DOHH2 (cell line): ENCODE measurements around the gene ZNF268.

Experiments
- H3F3A ChIP-seq: fragments of 200-600 bp; sonication (generic), shearing (Covaris generic); 2 replicates; pipeline ENCODE4 v1.6.0; 2016; ENCODE audit warnings: antibody characterized with exemption, mild to moderate bottlenecking; ENCODE audit not compliant: control insufficient read depth, insufficient read depth
- H3K27ac ChIP-seq: fragments of 200-600 bp; sonication (generic); 2 replicates; pipeline ENCODE4 v1.5.1; 2014; ENCODE audit warnings: low read depth, mild to moderate bottlenecking, low read length, moderate library complexity
- H3K27me3 ChIP-seq: fragments of 200-600 bp; sonication (generic); 2 replicates; pipeline ENCODE4 v1.6.1; 2014; ENCODE audit warnings: mild to moderate bottlenecking, low read length, mixed read lengths; ENCODE audit not compliant: control insufficient read depth
- H3K36me3 ChIP-seq: fragments of 200-600 bp; sonication (generic); 2 replicates; pipeline ENCODE4 v1.6.1; 2014; ENCODE audit warnings: mild to moderate bottlenecking, low read length, moderate library complexity, mixed read lengths; ENCODE audit not compliant: control insufficient read depth
- H3K4me1 ChIP-seq: fragments of 200-600 bp; sonication (generic); 2 replicates; pipeline ENCODE4 v1.6.1; 2014; ENCODE audit warnings: mild to moderate bottlenecking, low read length, mixed read lengths; ENCODE audit not compliant: control insufficient read depth
- H3K4me2 ChIP-seq: fragments of 200-600 bp; sonication (generic); 2 replicates; pipeline ENCODE4 v1.6.0; 2014; ENCODE audit warnings: mild to moderate bottlenecking, low read length, moderate library complexity
- H3K4me3 ChIP-seq: fragments of 200-600 bp; sonication (generic); 2 replicates; pipeline ENCODE4 v1.5.1; 2014; ENCODE audit warnings: mild to moderate bottlenecking, low read length, mixed read lengths
- H3K79me2 ChIP-seq: fragments of 200-600 bp; sonication (generic); 2 replicates; pipeline ENCODE4 v1.6.1; 2014; ENCODE audit warnings: mild to moderate bottlenecking, low read length, mixed read lengths; ENCODE audit not compliant: control insufficient read depth
- H3K9me2 ChIP-seq: fragments of 200-600 bp; sonication (generic); replicated peaks from 2 replicates; pipeline ENCODE4 v1.6.1; 2014; ENCODE audit warnings: mild to moderate bottlenecking, low read length, mixed read lengths; ENCODE audit not compliant: control insufficient read depth
- H3K9me3 ChIP-seq: fragments of 200-600 bp; sonication (generic); 2 replicates; pipeline ENCODE4 v1.6.1; 2014; ENCODE audit warnings: antibody characterized with exemption, low read length, mixed read lengths; ENCODE audit not compliant: control insufficient read depth, insufficient read depth
- H4K20me1 ChIP-seq: fragments of 200-600 bp; sonication (generic); 2 replicates; pipeline ENCODE4 v1.6.0; 2014; ENCODE audit warnings: low read depth, mild to moderate bottlenecking, antibody characterized with exemption, low read length, moderate library complexity; ENCODE audit not compliant: control insufficient read depth, insufficient read depth
- EZH2phosphoT487 ChIP-seq: fragments of 200-600 bp; sonication (generic); IDR thresholded peaks from 2 replicates; pipeline ENCODE4 v1.6.1; 2017; ENCODE audit warnings: borderline replicate concordance, mild to moderate bottlenecking, antibody characterized with exemption, low read length, moderate library complexity, mixed read lengths
- TF ChIP-seq, protein P1 (sequence below): fragments of 200-600 bp; sonication (generic); IDR thresholded peaks from one replicate; pipeline ENCODE4 v1.5.1; 2014; ENCODE audit warnings: antibody characterized with exemption, mild to moderate bottlenecking, low read depth, low read length; ENCODE audit not compliant: poor library complexity, severe bottlenecking

The ZNF268 gene

DNA sequence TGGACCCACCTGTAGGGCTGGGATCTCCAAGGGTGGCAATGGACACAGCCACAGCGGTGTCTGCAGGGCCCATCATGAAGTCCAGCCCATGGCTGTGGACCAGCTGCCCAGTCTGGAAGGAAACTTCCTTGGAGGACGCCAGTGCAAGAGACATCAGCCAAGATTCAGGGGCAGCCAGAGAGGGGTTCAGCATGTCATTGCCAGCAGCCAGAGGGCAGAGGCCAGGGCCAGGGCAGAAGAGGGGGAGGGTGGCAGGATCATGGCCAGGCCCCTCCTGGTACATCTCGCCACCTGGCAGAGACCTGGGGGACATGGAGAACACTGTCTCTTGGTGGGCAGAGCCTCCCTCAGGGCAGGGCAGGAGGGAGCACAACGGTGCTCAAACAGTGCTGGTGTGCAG, 44.2 kb downstream of the ZNF268 start:
- no peaks in the 10 kb centered on the region for H3K4me1 ChIP-seq
- H4K20me1 ChIP-seq, result no peaks in the 10 kb centered on the region
- no peak overlapping the region for H3K4me3 ChIP-seq
- H3K9me2 ChIP-seq, result no peaks in the 10 kb centered on the region
- H3K27me3 ChIP-seq, result no peaks in the 10 kb centered on the region
- no peak overlapping the region for H3K4me2 ChIP-seq
- H3K9me3 ChIP-seq, result peaks cover 29% of the 10 kb centered on the region; the same call in 1 of the 2 replicates
- H3F3A ChIP-seq, result no peaks in the 10 kb centered on the region
- no peak overlapping the region for H3K27ac ChIP-seq
- no peaks in the 10 kb centered on the region for H3K36me3 ChIP-seq
- H3K79me2 ChIP-seq, result no peaks in the 10 kb centered on the region
- TF ChIP-seq, protein P1, sequence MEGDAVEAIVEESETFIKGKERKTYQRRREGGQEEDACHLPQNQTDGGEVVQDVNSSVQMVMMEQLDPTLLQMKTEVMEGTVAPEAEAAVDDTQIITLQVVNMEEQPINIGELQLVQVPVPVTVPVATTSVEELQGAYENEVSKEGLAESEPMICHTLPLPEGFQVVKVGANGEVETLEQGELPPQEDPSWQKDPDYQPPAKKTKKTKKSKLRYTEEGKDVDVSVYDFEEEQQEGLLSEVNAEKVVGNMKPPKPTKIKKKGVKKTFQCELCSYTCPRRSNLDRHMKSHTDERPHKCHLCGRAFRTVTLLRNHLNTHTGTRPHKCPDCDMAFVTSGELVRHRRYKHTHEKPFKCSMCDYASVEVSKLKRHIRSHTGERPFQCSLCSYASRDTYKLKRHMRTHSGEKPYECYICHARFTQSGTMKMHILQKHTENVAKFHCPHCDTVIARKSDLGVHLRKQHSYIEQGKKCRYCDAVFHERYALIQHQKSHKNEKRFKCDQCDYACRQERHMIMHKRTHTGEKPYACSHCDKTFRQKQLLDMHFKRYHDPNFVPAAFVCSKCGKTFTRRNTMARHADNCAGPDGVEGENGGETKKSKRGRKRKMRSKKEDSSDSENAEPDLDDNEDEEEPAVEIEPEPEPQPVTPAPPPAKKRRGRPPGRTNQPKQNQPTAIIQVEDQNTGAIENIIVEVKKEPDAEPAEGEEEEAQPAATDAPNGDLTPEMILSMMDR, result no peak

DNA sequence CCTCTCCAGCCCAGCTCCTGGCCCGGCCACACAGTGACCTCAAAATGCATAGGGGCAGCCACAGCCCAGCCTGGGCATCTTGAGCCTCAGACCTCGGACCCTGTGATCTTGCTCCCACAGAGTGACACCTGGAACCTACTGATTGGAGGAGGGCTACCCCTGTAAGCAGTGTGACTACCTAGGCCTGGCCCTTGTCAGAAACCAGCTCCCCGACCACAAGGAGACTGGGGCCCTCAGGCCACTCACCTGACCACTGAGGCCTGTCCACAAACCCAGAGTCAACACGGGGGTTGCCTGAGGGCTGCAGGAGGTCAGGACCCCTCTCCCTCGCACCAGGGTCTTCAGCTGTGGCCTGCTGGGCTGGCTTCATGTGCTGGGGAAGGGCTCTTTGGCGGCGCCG, 45.4 kb downstream of the ZNF268 start:
- Histone ChIP-seq H3K9me2 (no peaks in the 10 kb centered on the region), H4K20me1 (no peaks in the 10 kb centered on the region), H3K27me3 (no peaks in the 10 kb centered on the region), H3K79me2 (no peaks in the 10 kb centered on the region), H3F3A (no peaks in the 10 kb centered on the region), H3K27ac (no peak overlapping the region), H3K9me3 (peaks cover 30% of the 10 kb centered on the region; the same call in 1 of the 2 replicates), H3K4me1 (no peaks in the 10 kb centered on the region), H3K4me3 (no peak overlapping the region), H3K4me2 (no peak overlapping the region), H3K36me3 (no peaks in the 10 kb centered on the region)
- TF ChIP-seq, protein P1, result no peak
- no peak for TF ChIP-seq EZH2phosphoT487

DNA sequence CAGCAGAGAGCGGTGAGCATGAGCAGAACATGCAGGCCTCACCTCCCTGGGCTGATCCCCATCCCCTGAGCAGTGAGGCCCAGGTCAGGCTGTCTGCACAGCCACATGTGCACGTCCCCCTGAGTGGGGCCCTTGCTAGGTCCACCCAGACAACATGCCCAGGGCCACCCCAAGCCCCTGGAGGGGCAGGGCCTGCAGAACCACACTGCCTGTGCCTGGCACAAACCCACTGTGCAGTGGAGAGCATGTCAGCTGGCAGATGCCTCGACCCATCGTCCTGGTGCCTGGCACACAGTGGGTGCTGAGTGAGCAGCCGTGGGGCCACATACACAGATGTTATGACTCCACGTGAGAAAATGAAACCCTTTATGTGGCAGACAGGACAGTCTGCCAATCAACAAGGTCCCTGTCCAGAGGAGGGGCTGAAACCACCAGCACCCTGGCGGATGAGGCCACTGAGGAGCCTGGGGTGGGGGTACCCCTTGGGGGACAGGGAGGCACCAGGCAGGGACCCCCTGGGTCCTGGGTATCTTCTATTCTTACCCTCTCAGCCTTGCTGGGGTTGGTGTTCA, 46.1 kb downstream of the ZNF268 start:
- Histone ChIP-seq H3K27me3 (no peaks in the 10 kb centered on the region), H3K27ac (no peak overlapping the region), H4K20me1 (no peaks in the 10 kb centered on the region), H3K9me3 (peaks cover 23% of the 10 kb centered on the region; the same call in 1 of the 2 replicates), H3K4me2 (no peak overlapping the region), H3F3A (no peaks in the 10 kb centered on the region), H3K4me1 (no peaks in the 10 kb centered on the region), H3K79me2 (no peaks in the 10 kb centered on the region), H3K4me3 (no peak overlapping the region), H3K9me2 (no peaks in the 10 kb centered on the region), H3K36me3 (no peaks in the 10 kb centered on the region)
- TF ChIP-seq, protein P1, result no peak
- no peak for TF ChIP-seq EZH2phosphoT487
